ENCODE measurements around the gene DSG3. TPM values are rescaled to one million over a fixed set of nuclear protein-coding genes. Genes with fewer than 3 reads are reported as not detected.

DSG3 gene
- total and polyA plus RNA-seq, 4 donors, result 0.03 to 0.09 TPM; not detected in 2

GRCh38 chr18:31497404-31497835 lies 49.9 kb downstream of the DSG3 start:
- Histone ChIP-seq H3K27me3 (ENCODE audit: control insufficient read depth in 3 of 3, insufficient read depth in 3 of 3, low read length in 2 of 3) (no peaks in the 10 kb centered on the region), H3K27ac (ENCODE audit: low read depth in 1 of 2, low read length in 1 of 2) (peak overlapping the region; percentile 54 to 76), H3K4me1 (ENCODE audit: control insufficient read depth in 5 of 5, insufficient read depth in 5 of 5, low read length in 5 of 5) (peaks cover 0 to 6% (median 4%) of the 10 kb centered on the region in 5 donors), H3K9me3 (ENCODE audit: control insufficient read depth in 4 of 4, insufficient read depth in 3 of 4, low read length in 3 of 4) (peaks cover 0 to 2% (median 0%) of the 10 kb centered on the region in 4 donors), H3K4me3 (peak overlapping the region; percentile 35), H3K36me3 (ENCODE audit: control insufficient read depth in 4 of 4, insufficient read depth in 4 of 4, low read length in 4 of 4) (no peaks in the 10 kb centered on the region), H3K9ac (ENCODE audit: insufficient read depth in 1 of 2, low read length in 2 of 2) (peak overlapping the region in 1 of 2 donors; percentile 39)
- TF ChIP-seq CTCF (IDR thresholded peaks at IDR 0.05; ENCODE audit: control extremely low read depth, extremely low read depth), result no peak
- ATAC-seq (ENCODE audit: insufficient read depth, low FRiP score), result no peak
- 11 to 19% methylated on average over 18 to 25 of the region's 25 CpGs for WGBS, 2 donors
- DNase-seq, result no peak

- peak; percentile 69 to 79 (median 78) for DNase-seq
- Histone ChIP-seq H3K4me3 (peak within 1 kb of the TSS; percentile 54), H3K4me1 (ENCODE audit: control insufficient read depth in 5 of 5, insufficient read depth in 5 of 5, low read length in 5 of 5) (peaks cover 0 to 6% (median 4%) of the 10 kb centered on the region in 5 donors), H3K36me3 (ENCODE audit: control insufficient read depth in 4 of 4, insufficient read depth in 4 of 4, low read length in 4 of 4) (no peaks in the 10 kb centered on the region), H3K27me3 (ENCODE audit: control insufficient read depth in 3 of 3, insufficient read depth in 3 of 3, low read length in 2 of 3) (no peaks in the 10 kb centered on the region), H3K9ac (ENCODE audit: insufficient read depth in 1 of 2, low read length in 2 of 2) (peak within 1 kb of the TSS; percentile 78 to 88), H3K9me3 (ENCODE audit: control insufficient read depth in 4 of 4, insufficient read depth in 3 of 4, low read length in 3 of 4) (peaks cover 0 to 2% (median 0%) of the 10 kb centered on the region in 4 donors), H3K27ac (ENCODE audit: low read depth in 1 of 2, low read length in 1 of 2) (peak within 1 kb of the TSS; percentile 76 to 86)
- TF ChIP-seq CTCF (IDR thresholded peaks at IDR 0.05; ENCODE audit: control extremely low read depth, extremely low read depth), result no peak
- peak; percentile 91 for ATAC-seq (ENCODE audit: insufficient read depth, low FRiP score)
- 2 to 3% methylated on average over 34 to 79 of the region's 79 CpGs for WGBS, 2 donors
These were observed 50.5 kb downstream of the DSG3 start, which contains the start of gene DSG2 for GRCh38 chr18:31497836-31498573. DSG2 (plus strand) TSS chr18:31498177; CDS start chr18:31498252, 75 bp downstream.

GRCh38 chr18:31498574-31499524 lies 51.3 kb downstream of the DSG3 start:
- H3K27ac ChIP-seq (ENCODE audit: low read depth in 1 of 2, low read length in 1 of 2), result peak overlapping the region; percentile 76 to 86
- ATAC-seq (ENCODE audit: insufficient read depth, low FRiP score) (no peak), DNase-seq (peak; percentile 35 to 60 (median 58))
- H3K9ac ChIP-seq (ENCODE audit: insufficient read depth in 1 of 2, low read length in 2 of 2), result peak overlapping the region; percentile 78 to 88
- no peaks in the 10 kb centered on the region for H3K36me3 ChIP-seq (ENCODE audit: control insufficient read depth in 4 of 4, insufficient read depth in 4 of 4, low read length in 4 of 4)
- no peaks in the 10 kb centered on the region for H3K27me3 ChIP-seq (ENCODE audit: control insufficient read depth in 3 of 3, insufficient read depth in 3 of 3, low read length in 2 of 3)
- H3K4me3 ChIP-seq, result peak overlapping the region; percentile 54
- H3K4me1 ChIP-seq (ENCODE audit: control insufficient read depth in 5 of 5, insufficient read depth in 5 of 5, low read length in 5 of 5), result peaks cover 0 to 6% (median 4%) of the 10 kb centered on the region in 5 donors
- H3K9me3 ChIP-seq (ENCODE audit: control insufficient read depth in 4 of 4, insufficient read depth in 3 of 4, low read length in 3 of 4), result peaks cover 0 to 2% (median 0%) of the 10 kb centered on the region in 4 donors
- no peak for TF ChIP-seq CTCF (IDR thresholded peaks at IDR 0.05; ENCODE audit: control extremely low read depth, extremely low read depth)
- 16 to 17% methylated on average over 22 of the region's 22 CpGs for WGBS, 2 donors
